GM23338 (cell line): Measurements from ENCODE around the gene DBH.

ENCODE experiments used
- CTCF ChIP-seq, 2 experiments: fragments of 200-600 bp in 1 of 2; sonication (generic) in 1 of 2; conservative IDR thresholded peaks; 2 replicates each; pipeline versions ENCODE4 v1.5.1 to v1.6.1; 2016 to 2017; ENCODE audit warnings: antibody characterized with exemption in 2 of 2, low read depth in 2 of 2, mild to moderate bottlenecking in 2 of 2, moderate library complexity in 1 of 2
- ETS1 ChIP-seq: IDR thresholded peaks from 2 replicates; pipeline ENCODE4 v1.6.1; 2016; ENCODE audit warnings: antibody characterized with exemption
- EZH2 ChIP-seq: fragments of 200-600 bp; sonication (generic); IDR thresholded peaks from one replicate; pipeline ENCODE4 v1.8.0; 2017; ENCODE audit warnings: antibody characterized with exemption, mild to moderate bottlenecking, low read depth; ENCODE audit not compliant: unreplicated experiment
- EZH2phosphoT487 ChIP-seq: fragments of 200-600 bp; sonication (generic); IDR thresholded peaks from one replicate; pipeline ENCODE4 v1.8.1; 2018; ENCODE audit warnings: antibody characterized with exemption; ENCODE audit not compliant: unreplicated experiment
- POLR2AphosphoS5 ChIP-seq: IDR thresholded peaks from 2 replicates; pipeline ENCODE4 v1.6.1; 2016; ENCODE audit warnings: antibody characterized with exemption, low read depth
- REST ChIP-seq: IDR thresholded peaks from one replicate; pipeline ENCODE4 v1.6.1; 2018; ENCODE audit warnings: antibody characterized with exemption; ENCODE audit not compliant: unreplicated experiment

- peak; percentile 18 to 53; a peak in 2 of 4 replicates for TF ChIP-seq CTCF (conservative IDR thresholded peaks at IDR 0.05; ENCODE audit: low read depth in 2 of 2)
- no peak for TF ChIP-seq EZH2
- TF ChIP-seq EZH2phosphoT487 = no peak
- no peak for TF ChIP-seq ETS1
- TF ChIP-seq POLR2AphosphoS5 = no peak
- TF ChIP-seq REST = no peak
Measured at GRCh38 chr9:133592731-133593409, 43.3 kb upstream of the DBH start.
